IMR-90 (cell line): Measurements from ENCODE around the gene AFMID.

ENCODE experiments used
- CHD1 ChIP-seq: IDR thresholded peaks from 2 replicates; pipeline ENCODE4 v1.6.1; 2012; ENCODE audit warnings: low read depth, low read length, improper control_type of control experiment
- MXI1 ChIP-seq: IDR thresholded peaks from 2 replicates; pipeline ENCODE4 v1.6.1; 2012; ENCODE audit warnings: low read depth, mild to moderate bottlenecking, low read length, moderate library complexity, borderline replicate concordance
- NFE2L2 ChIP-seq: fragments of 150-350 bp; IDR thresholded peaks from 2 replicates; pipeline ENCODE4 v1.6.1; 2016; ENCODE audit warnings: low read depth, mild to moderate bottlenecking, low read length
- POLR2A ChIP-seq: IDR thresholded peaks from 2 replicates; pipeline ENCODE4 v1.6.1; 2012; ENCODE audit warnings: mild to moderate bottlenecking, low read depth, low read length
- RAD21 ChIP-seq: IDR thresholded peaks from 2 replicates; pipeline ENCODE4 v1.6.1; 2012; ENCODE audit warnings: low read length, improper control_type of control experiment
- TF ChIP-seq, protein P1 (sequence below): conservative IDR thresholded peaks from 2 replicates; pipeline ENCODE4 v1.5.1; 2012; ENCODE audit warnings: mild to moderate bottlenecking, low read depth, low read length, improper control_type of control experiment
- TF ChIP-seq, protein P2 (sequence below): fragments of 150-350 bp; IDR thresholded peaks from 2 replicates; pipeline ENCODE4 v1.6.1; 2017; ENCODE audit warnings: mild to moderate bottlenecking, antibody characterized with exemption, low read length, low read depth

DNA sequence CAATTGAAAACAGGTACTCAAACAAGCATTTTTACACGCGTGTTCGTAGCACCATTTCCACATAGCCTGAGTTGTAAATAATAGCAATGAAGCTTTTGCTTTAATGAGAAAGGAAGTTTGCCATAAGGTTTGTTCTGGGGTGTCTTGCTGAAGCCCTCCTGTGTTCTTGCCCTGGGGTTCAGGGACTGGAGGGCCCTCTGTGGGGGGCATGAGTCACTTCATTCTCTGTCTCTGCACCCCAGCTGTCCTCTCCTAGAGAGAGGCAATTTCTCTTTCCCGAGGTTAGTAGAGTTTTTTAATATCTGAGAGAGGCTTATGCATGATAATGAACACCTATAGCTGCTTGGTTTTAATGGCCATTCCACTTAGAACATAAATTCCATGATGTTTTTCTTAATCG lies 9.6 kb downstream of the AFMID start:
- TF ChIP-seq CHD1 (no peak), MXI1 (no peak), NFE2L2 (no peak), POLR2A (no peak), RAD21 (no peak)
- TF ChIP-seq, protein P1, sequence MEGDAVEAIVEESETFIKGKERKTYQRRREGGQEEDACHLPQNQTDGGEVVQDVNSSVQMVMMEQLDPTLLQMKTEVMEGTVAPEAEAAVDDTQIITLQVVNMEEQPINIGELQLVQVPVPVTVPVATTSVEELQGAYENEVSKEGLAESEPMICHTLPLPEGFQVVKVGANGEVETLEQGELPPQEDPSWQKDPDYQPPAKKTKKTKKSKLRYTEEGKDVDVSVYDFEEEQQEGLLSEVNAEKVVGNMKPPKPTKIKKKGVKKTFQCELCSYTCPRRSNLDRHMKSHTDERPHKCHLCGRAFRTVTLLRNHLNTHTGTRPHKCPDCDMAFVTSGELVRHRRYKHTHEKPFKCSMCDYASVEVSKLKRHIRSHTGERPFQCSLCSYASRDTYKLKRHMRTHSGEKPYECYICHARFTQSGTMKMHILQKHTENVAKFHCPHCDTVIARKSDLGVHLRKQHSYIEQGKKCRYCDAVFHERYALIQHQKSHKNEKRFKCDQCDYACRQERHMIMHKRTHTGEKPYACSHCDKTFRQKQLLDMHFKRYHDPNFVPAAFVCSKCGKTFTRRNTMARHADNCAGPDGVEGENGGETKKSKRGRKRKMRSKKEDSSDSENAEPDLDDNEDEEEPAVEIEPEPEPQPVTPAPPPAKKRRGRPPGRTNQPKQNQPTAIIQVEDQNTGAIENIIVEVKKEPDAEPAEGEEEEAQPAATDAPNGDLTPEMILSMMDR, result no peak
- TF ChIP-seq, protein P2, sequence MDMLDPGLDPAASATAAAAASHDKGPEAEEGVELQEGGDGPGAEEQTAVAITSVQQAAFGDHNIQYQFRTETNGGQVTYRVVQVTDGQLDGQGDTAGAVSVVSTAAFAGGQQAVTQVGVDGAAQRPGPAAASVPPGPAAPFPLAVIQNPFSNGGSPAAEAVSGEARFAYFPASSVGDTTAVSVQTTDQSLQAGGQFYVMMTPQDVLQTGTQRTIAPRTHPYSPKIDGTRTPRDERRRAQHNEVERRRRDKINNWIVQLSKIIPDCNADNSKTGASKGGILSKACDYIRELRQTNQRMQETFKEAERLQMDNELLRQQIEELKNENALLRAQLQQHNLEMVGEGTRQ, result no peak
